IMR-90 (cell line): ENCODE results near the gene ABHD18. TPM values are rescaled to one million over a fixed set of nuclear protein-coding genes. Genes with fewer than 3 reads are reported as not detected.
"Not testable (repeated sequence)": the region's sequence is repeated elsewhere in the genome, so short reads cannot be mapped to it uniquely, and the experiment has no call there.

Source experiments
- ATAC-seq: fragments of 200-7000 bp; cut with Tn5 transposase; 2 replicates; pipeline ENCODE4 v1.9.1; 2020; ENCODE audit warnings: low read depth, mild to moderate bottlenecking, moderate library complexity
- BruUV-seq: library from RNA; stranded (reverse); fragments of 400-500 nt; replicated peaks from 2 replicates; lab custom pipeline; 2021; lab: Mats Ljungman, UMichigan
- CTCF ChIA-PET: fragments of 300-600 bp; formaldehyde crosslinking; extraction: SDS; loops from one replicate; lab custom pipeline; 2021; ENCODE audit warnings: antibody characterized with exemption; lab: Yijun Ruan, JAX
- POLR2A ChIA-PET: fragments of 300-600 bp; sonication (Branson Sonifier 250); formaldehyde crosslinking; loops from one replicate; lab custom pipeline; 2022; ENCODE audit warnings: antibody characterized with exemption; ENCODE audit not compliant: unreplicated experiment; lab: Charles Lee
- DNase-seq: peaks from one replicate; pipeline ENCODE4 v3.0.0; 2013
- H2AFZ ChIP-seq: replicated peaks from 2 replicates; pipeline ENCODE3; 2013; ENCODE audit warnings: low read length, mild to moderate bottlenecking; ENCODE audit not compliant: poor library complexity
- H2AK5ac ChIP-seq: 2 replicates; pipeline ENCODE4 v1.6.1; 2013; ENCODE audit warnings: low read depth, low read length, inconsistent platforms
- H2AK9ac ChIP-seq: replicated peaks from 2 replicates; pipeline ENCODE3; 2013; ENCODE audit warnings: mild to moderate bottlenecking, low read depth, low read length, moderate library complexity; ENCODE audit not compliant: poor library complexity
- H2BK120ac ChIP-seq: 2 replicates; pipeline ENCODE4 v1.6.1; 2013; ENCODE audit warnings: low read depth, low read length, inconsistent platforms
- H2BK15ac ChIP-seq: 3 replicates; pipeline ENCODE4 v1.6.1; 2013; ENCODE audit warnings: low read depth, low read length, inconsistent platforms
- H2BK20ac ChIP-seq: 2 replicates; pipeline ENCODE4 v1.6.1; 2013; ENCODE audit warnings: low read depth, mild to moderate bottlenecking, inconsistent platforms, low read length, moderate library complexity
- H2BK5ac ChIP-seq: 2 replicates; pipeline ENCODE4 v1.6.1; 2013; ENCODE audit warnings: mild to moderate bottlenecking, low read depth, low read length, inconsistent platforms; ENCODE audit not compliant: poor library complexity, severe bottlenecking
- H3K14ac ChIP-seq: replicated peaks from 2 replicates; pipeline ENCODE4 v1.6.1; 2013; ENCODE audit warnings: low read depth, low read length, inconsistent platforms
- H3K18ac ChIP-seq: 2 replicates; pipeline ENCODE4 v1.6.1; 2013; ENCODE audit warnings: low read depth, low read length, control low read depth
- H3K23ac ChIP-seq: 2 replicates; pipeline ENCODE4 v1.6.1; 2013; ENCODE audit warnings: low read depth, low read length, inconsistent platforms
- H3K27ac ChIP-seq: 2 replicates; pipeline ENCODE4 v1.5.1; 2013; ENCODE audit warnings: mild to moderate bottlenecking, control low read depth, low read length; ENCODE audit not compliant: insufficient read depth
- H3K27me3 ChIP-seq: 2 replicates; pipeline ENCODE4 v1.6.1; 2013; ENCODE audit warnings: low read length; ENCODE audit not compliant: control insufficient read depth, insufficient read depth
- H3K36me3 ChIP-seq: 2 replicates; pipeline ENCODE4 v1.6.1; 2013; ENCODE audit warnings: low read length, mixed read lengths; ENCODE audit not compliant: control insufficient read depth, insufficient read depth
- H3K4ac ChIP-seq: 2 replicates; pipeline ENCODE4 v1.6.1; 2013; ENCODE audit warnings: low read depth, low read length, inconsistent platforms
- H3K4me1 ChIP-seq: 2 replicates; pipeline ENCODE4 v1.6.1; 2013; ENCODE audit warnings: low read length, mixed read lengths; ENCODE audit not compliant: control insufficient read depth, insufficient read depth
- H3K4me2 ChIP-seq: 2 replicates; pipeline ENCODE4 v1.6.1; 2013; ENCODE audit warnings: low read depth, mild to moderate bottlenecking, control low read depth, low read length, moderate library complexity
- H3K4me3 ChIP-seq: 2 replicates; pipeline ENCODE4 v1.5.1; 2013; ENCODE audit warnings: low read depth, mild to moderate bottlenecking, control low read depth, low read length, moderate library complexity; ENCODE audit not compliant: insufficient read depth
- H3K56ac ChIP-seq: 2 replicates; pipeline ENCODE4 v1.6.1; 2013; ENCODE audit warnings: low read length, inconsistent platforms; ENCODE audit not compliant: insufficient read depth; ENCODE audit errors: extremely low read depth
- H3K79me1 ChIP-seq, 2 experiments: 2 replicates each; pipeline ENCODE4 v1.6.1; 2013; ENCODE audit warnings: low read length in 2 of 2, inconsistent platforms in 1 of 2, low read depth in 1 of 2
- H3K9ac ChIP-seq: 2 replicates; pipeline ENCODE4 v1.6.1; 2013; ENCODE audit warnings: low read depth, low read length, control low read depth
- H3K9me1 ChIP-seq: 2 replicates; pipeline ENCODE4 v1.6.1; 2013; ENCODE audit warnings: low read length, inconsistent platforms; ENCODE audit not compliant: insufficient read depth
- H3K9me3 ChIP-seq: 2 replicates; pipeline ENCODE4 v1.6.1; 2013; ENCODE audit warnings: low read length; ENCODE audit not compliant: control insufficient read depth, insufficient read depth
- H4K20me1 ChIP-seq: 2 replicates; pipeline ENCODE4 v1.6.1; 2013; ENCODE audit warnings: low read length, inconsistent platforms; ENCODE audit not compliant: insufficient read depth
- H4K5ac ChIP-seq: 2 replicates; pipeline ENCODE4 v1.6.1; 2013; ENCODE audit warnings: mild to moderate bottlenecking, low read depth, low read length, control low read depth
- H4K8ac ChIP-seq, 2 experiments: 2 replicates each; pipeline ENCODE4 v1.6.1; 2013; ENCODE audit warnings: low read depth in 2 of 2, low read length in 2 of 2, control low read depth in 1 of 2, inconsistent platforms in 1 of 2
- H4K91ac ChIP-seq: 2 replicates; pipeline ENCODE4 v1.6.1; 2013; ENCODE audit warnings: low read depth, low read length, inconsistent platforms; ENCODE audit not compliant: insufficient read depth
- CEBPB ChIP-seq: IDR thresholded peaks from 2 replicates; pipeline ENCODE4 v1.6.1; 2012; ENCODE audit warnings: low read depth, low read length, improper control_type of control experiment
- CHD1 ChIP-seq: IDR thresholded peaks from 2 replicates; pipeline ENCODE4 v1.6.1; 2012; ENCODE audit warnings: low read depth, low read length, improper control_type of control experiment
- MAFK ChIP-seq: IDR thresholded peaks from 2 replicates; pipeline ENCODE4 v1.6.1; 2012; ENCODE audit warnings: low read depth, low read length, improper control_type of control experiment
- MAZ ChIP-seq: IDR thresholded peaks from 2 replicates; pipeline ENCODE4 v1.6.1; 2012; ENCODE audit warnings: low read depth, mild to moderate bottlenecking, low read length, improper control_type of control experiment, moderate library complexity, borderline replicate concordance
- NFE2L2 ChIP-seq: fragments of 150-350 bp; IDR thresholded peaks from 2 replicates; pipeline ENCODE4 v1.6.1; 2016; ENCODE audit warnings: low read depth, mild to moderate bottlenecking, low read length
- RAD21 ChIP-seq: IDR thresholded peaks from 2 replicates; pipeline ENCODE4 v1.6.1; 2012; ENCODE audit warnings: low read length, improper control_type of control experiment
- RCOR1 ChIP-seq: IDR thresholded peaks from 2 replicates; pipeline ENCODE4 v1.6.1; 2012; ENCODE audit warnings: mild to moderate bottlenecking, low read length, improper control_type of control experiment; ENCODE audit not compliant: insufficient replicate concordance
- SMC3 ChIP-seq: fragments of 150-350 bp; IDR thresholded peaks from 2 replicates; pipeline ENCODE4 v1.6.1; 2016; ENCODE audit warnings: low read depth, mild to moderate bottlenecking, antibody characterized with exemption, low read length, moderate library complexity
- WGBS, 2 experiments: methylation state at CpG; one replicate each; pipeline versions ENCODE4 v1.1.5 to v1.1.7; 2013; ENCODE audit warnings: missing lambda C conversion rate in 2 of 2; ENCODE audit not compliant: insufficient read length in 1 of 2; ENCODE audit errors: extremely low coverage in 2 of 2; 5-methylcytosine and 5-hydroxymethylcytosine counted together
- dilution Hi-C: fragments of 300-500 bp; cut with HindIII; formaldehyde crosslinking; loops from one replicate; pipeline ENCODE4 v1.14.3; 2018; ENCODE audit warnings: low sequenced_read_pairs; ENCODE audit not compliant: unreplicated experiment
- in situ Hi-C: fragments of 300-500 bp; cut with MboI; formaldehyde crosslinking; loops from 3 replicates; pipeline ENCODE4 v1.14.3; 2019; ENCODE audit warnings: low sequenced_read_pairs, inconsistent platforms, mixed read lengths
- intact Hi-C: fragments of 100-400 bp; cut with micrococcal nuclease; formaldehyde crosslinking; loops from 2 replicates; pipeline ENCODE4 v1.10.0; 2022
- polyA plus RNA-seq, 3 experiments: library from polyadenylated mRNA; depleted of rRNA; stranded (reverse); fragments of >200 nt; gene quantifications; 2 replicates each; pipeline ENCODE4 v1.2.3, GENCODE V29; 2012; ENCODE audit warnings: low replicate concordance in 1 of 3
- total RNA-seq: library from RNA; depleted of rRNA; stranded (reverse); fragments of >200 nt; gene quantifications from 2 replicates; pipeline ENCODE4 v1.2.3, GENCODE V29; 2012
- TF ChIP-seq, protein P1 (sequence below): conservative IDR thresholded peaks from 2 replicates; pipeline ENCODE4 v1.5.1; 2012; ENCODE audit warnings: mild to moderate bottlenecking, low read depth, low read length, improper control_type of control experiment

The ABHD18 gene
- total and polyA plus RNA-seq, 2 of the 4 experiments (the other 2 are of a cell fraction): 2.4 to 4.3 TPM

DNA sequence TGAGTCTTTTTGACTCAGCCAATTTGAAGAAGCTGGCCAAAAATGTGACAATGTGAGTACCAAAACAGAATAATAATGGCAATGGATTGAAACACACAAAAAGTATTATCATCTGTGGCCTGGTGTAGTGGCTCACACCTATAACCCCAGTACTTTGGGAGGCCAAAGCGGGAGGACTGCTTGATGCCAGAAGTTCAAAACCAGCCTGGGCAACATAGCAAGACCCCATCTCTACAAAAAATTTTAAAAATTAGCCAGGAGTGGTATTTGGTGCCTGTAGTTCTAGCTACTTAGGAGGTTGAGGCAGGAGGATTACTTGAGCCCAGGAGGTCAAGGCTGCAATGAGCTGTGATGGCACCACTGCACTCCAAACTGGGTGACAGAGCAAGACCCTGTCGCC, 43.0 kb upstream of the ABHD18 start:
- DNase-seq (no peak), ATAC-seq (no peak)
- Histone ChIP-seq H3K4me1 (no peaks in the 10 kb centered on the region), H3K9me1 (no peaks in the 10 kb centered on the region; the same call in 1 of the 2 replicates), H3K4ac (no peak overlapping the region), H3K23ac (no peak overlapping the region), H3K4me3 (no peak overlapping the region), H3K9ac (no peak overlapping the region), H2AK5ac (no peak overlapping the region), H4K91ac (no peak overlapping the region), H3K27me3 (no peaks in the 10 kb centered on the region), H4K8ac (no peak overlapping the region), H3K14ac (no peak overlapping the region), H3K79me1 (no peaks in the 10 kb centered on the region), H2BK5ac (no peak overlapping the region), H3K9me3 (no peaks in the 10 kb centered on the region), H3K56ac (no peak overlapping the region), H2BK15ac (no peak overlapping the region), H2BK120ac (no peak overlapping the region), H3K27ac (no peak overlapping the region), H2AK9ac (no peak overlapping the region), H2BK20ac (no peak overlapping the region), H2AFZ (no peak overlapping the region), H4K20me1 (no peaks in the 10 kb centered on the region), H3K36me3 (peaks cover 7% of the 10 kb centered on the region), H4K5ac (no peak overlapping the region), H3K18ac (no peak overlapping the region), H3K4me2 (no peak overlapping the region)
- no CpG with 5 or more reads among the region's 2 CpGs for WGBS, 2 experiments
- in situ Hi-C loops (no loop called here), intact Hi-C loops (no loop called here), dilution Hi-C loops (no loop called here)
- no TSS peak for BruUV-seq
- no peak for TF ChIP-seq SMC3
- no peak for TF ChIP-seq RCOR1
- no peak for TF ChIP-seq RAD21
- TF ChIP-seq, protein P1, sequence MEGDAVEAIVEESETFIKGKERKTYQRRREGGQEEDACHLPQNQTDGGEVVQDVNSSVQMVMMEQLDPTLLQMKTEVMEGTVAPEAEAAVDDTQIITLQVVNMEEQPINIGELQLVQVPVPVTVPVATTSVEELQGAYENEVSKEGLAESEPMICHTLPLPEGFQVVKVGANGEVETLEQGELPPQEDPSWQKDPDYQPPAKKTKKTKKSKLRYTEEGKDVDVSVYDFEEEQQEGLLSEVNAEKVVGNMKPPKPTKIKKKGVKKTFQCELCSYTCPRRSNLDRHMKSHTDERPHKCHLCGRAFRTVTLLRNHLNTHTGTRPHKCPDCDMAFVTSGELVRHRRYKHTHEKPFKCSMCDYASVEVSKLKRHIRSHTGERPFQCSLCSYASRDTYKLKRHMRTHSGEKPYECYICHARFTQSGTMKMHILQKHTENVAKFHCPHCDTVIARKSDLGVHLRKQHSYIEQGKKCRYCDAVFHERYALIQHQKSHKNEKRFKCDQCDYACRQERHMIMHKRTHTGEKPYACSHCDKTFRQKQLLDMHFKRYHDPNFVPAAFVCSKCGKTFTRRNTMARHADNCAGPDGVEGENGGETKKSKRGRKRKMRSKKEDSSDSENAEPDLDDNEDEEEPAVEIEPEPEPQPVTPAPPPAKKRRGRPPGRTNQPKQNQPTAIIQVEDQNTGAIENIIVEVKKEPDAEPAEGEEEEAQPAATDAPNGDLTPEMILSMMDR: no peak
- no peak for TF ChIP-seq CEBPB
- no peak for TF ChIP-seq MAZ
- TF ChIP-seq MAFK: no peak
- no peak for TF ChIP-seq NFE2L2
- TF ChIP-seq CHD1: no peak
- ChIA-PET CTCF (interaction anchor here (0.6 kb wide), 1 partner anchor 129 kb away, joined by 3 read pairs; no protein-coding TSS in a partner anchor), POLR2A (no interaction called here)

DNA sequence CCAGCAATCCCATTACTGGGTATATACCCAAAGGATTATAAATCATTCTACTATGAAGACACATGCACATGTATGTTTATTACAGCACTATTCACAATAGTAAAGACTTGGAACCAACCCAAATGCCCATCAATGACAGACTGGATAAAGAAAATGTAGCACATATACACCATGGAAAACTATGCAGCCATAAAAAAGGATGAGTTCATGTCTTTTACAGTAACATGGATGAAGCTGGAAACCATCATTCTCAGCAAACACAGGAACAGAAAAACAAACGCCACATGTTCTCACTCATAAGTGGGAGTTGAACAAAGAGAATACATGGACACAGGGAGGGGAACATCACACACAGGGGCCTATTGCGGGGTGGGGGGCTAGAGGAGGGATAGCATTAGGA, 39.5 kb upstream of the ABHD18 start:
- ATAC-seq, H2BK15ac ChIP-seq, H3K79me1 ChIP-seq, H3K14ac ChIP-seq, H3K18ac ChIP-seq, H3K9me1 ChIP-seq, H2BK20ac ChIP-seq, DNase-seq, H4K20me1 ChIP-seq, CTCF ChIA-PET, H2BK5ac ChIP-seq, H3K4me3 ChIP-seq, H2BK120ac ChIP-seq, H4K5ac ChIP-seq, H4K91ac ChIP-seq, H2AFZ ChIP-seq, H3K56ac ChIP-seq, H3K4me1 ChIP-seq, H3K23ac ChIP-seq, BruUV-seq, H3K27me3 ChIP-seq, H3K27ac ChIP-seq, H3K9me3 ChIP-seq, H3K9ac ChIP-seq, H3K4me2 ChIP-seq, POLR2A ChIA-PET, in situ Hi-C loops, intact Hi-C loops, H2AK9ac ChIP-seq, H2AK5ac ChIP-seq, dilution Hi-C loops, H4K8ac ChIP-seq, H3K4ac ChIP-seq, H3K36me3 ChIP-seq: not testable (repeated sequence)
- no CpG with 5 or more reads among the region's 2 CpGs for WGBS, 2 experiments
